LoVo (cell line): ENCODE data around the gene TFPT.

ENCODE experiments used
- DNase-seq: peaks from one replicate; pipeline ENCODE4 v3.0.0-alpha.2; 2016; ENCODE audit warnings: low spot score

Gene TFPT

DNA sequence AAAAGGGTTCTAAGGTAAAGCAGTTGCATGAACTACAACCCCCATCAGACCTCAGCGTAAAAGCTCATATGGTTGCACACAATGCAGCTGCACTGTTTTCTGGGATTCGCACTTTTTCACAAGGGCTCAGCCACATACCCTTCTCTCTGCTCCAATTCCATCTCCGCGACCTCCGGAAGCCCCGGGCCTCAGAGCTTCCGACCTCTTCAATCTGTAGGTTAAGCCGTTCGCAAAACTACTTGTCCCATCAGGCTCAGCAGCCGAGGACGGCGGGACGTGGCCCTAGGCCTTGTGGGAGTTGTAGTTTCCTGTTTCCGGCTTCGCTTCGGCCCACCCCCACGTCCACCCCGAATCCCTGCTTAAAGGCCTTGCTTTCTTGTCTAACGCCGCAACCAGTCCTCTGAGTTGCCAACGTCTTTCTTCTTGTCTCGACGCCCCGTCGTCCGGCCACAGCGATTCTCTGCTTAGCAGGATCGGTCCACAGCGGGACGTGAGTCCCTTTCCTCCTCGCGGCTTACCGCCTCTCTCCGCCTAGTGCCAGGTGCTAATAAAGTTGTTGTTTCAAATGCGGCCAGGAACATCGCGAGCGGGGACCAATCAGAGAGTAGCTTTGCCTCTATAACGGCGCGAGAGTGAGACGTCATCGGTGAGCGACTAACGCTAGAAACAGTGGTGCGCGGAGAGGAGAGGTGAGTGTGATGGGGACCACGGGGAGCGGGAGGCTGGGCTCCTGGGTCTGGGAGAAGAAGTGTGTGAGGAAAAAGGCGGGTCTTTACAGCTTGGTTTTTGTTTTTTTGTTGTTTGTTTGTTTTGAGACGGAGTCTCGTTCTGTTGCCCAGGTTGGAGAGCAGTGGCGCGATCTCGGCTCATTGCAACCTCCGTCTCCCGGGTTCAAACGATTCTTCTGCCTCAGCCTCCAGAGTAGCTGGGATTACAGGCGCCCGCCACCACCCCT lies at the start of gene TFPT, which contains the start of gene PRPF31:
Gene TFPT (minus strand): TSS at position 549 of the 955 bp plus-strand sequence. CDS start 388 bp downstream, at position 161.
Gene PRPF31 (plus strand): TSS at position 646 of the 955 bp plus-strand sequence. CDS start 2,525 bp downstream, outside the sequence.
- peak; percentile 97 for DNase-seq

GRCh38 chr19:54165222-54165621 lies 49.8 kb upstream of the TFPT start:
- no peak for DNase-seq

DNA sequence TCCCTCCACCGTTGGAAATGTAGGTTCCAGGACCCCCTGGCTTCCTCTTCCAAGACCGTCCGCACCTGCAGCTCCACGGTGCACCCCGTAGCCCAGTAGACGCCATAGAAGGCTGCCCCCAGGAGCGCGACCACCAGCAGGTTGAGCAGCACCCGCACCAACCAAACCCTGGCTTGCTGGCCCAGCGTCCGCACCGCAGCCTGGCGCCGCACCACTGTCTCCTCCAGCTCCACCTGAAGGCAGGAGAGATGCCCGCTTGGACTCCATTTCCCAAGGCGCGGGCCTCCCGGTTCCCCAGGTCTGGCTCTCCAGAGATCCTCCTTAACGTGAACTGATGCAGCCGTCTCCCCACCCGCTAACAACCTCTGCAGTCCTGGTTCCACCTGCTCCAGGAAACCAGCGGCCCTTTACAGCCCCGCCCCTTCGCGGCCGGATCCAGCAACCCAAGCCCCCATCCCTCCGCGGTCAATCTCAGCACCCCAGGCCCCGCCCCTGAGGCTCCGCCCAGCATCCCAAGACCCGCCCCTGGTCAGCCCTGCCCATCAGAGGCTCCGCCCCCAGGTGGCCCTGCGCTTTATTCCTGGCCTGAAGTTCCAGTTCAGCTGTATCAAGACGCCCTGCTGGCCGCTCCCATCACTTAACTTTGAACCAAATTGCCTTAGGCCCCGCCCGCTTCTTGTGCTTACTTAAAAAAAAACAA lies 49.1 kb upstream of the TFPT start:
- no peak for DNase-seq

- no peak for DNase-seq
Measured at GRCh38 chr19:54162884-54163283, 47.4 kb upstream of the TFPT start.

GRCh38 chr19:54162241-54162805 lies 46.9 kb upstream of the TFPT start:
- peak; percentile 70 for DNase-seq

DNA sequence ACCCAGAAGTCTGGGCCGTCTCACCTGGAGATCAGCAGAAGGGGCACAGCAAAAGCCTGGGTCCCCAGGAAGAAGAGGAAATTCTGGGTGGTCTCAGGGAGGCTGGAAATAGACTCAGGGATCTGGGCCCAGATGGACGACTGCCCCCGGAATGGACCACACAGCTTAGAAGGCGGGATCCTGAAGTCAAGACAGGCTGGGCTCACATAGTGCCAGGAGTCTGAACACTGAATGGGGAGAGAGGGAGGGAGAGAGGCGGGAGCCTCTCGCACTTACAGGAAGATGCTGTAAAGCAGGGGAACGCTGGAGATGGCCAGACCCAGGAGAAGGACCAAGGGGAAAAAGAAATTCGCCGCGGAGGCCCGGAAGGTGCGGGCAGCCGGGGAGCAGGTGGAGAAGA lies 45.4 kb upstream of the TFPT start:
- no peak for DNase-seq

DNA sequence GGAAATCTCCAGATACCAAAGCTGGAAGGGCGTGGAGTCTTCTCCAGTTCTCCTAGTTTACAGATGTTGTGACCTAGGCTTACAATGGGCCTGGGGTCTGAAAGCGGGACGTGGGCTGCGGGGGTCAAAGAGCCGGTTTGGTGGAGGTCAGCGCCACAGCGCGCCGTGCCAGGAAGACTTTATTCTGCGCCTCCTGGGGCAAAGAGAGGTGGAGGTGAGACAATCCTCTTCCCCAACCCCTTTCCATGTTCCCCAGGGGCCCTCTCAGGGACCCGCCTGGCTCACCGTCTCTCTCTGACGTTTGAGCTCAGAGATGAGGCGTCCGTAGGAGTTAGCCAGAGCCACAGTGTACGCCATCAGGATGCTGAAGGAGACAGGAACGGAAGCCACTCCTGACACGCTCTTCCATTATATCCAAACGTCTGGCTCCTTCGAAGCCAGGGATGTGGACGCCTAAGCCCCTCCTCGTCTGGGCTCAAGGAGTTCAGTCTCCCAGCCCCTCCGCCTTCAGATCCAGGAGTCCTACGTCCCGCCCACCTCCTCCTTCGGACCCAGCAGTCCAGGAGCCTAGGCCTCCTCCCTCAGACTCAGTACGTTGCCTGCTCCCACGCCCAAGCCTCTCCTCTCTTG lies 44.8 kb upstream of the TFPT start:
- DNase-seq: no peak

DNA sequence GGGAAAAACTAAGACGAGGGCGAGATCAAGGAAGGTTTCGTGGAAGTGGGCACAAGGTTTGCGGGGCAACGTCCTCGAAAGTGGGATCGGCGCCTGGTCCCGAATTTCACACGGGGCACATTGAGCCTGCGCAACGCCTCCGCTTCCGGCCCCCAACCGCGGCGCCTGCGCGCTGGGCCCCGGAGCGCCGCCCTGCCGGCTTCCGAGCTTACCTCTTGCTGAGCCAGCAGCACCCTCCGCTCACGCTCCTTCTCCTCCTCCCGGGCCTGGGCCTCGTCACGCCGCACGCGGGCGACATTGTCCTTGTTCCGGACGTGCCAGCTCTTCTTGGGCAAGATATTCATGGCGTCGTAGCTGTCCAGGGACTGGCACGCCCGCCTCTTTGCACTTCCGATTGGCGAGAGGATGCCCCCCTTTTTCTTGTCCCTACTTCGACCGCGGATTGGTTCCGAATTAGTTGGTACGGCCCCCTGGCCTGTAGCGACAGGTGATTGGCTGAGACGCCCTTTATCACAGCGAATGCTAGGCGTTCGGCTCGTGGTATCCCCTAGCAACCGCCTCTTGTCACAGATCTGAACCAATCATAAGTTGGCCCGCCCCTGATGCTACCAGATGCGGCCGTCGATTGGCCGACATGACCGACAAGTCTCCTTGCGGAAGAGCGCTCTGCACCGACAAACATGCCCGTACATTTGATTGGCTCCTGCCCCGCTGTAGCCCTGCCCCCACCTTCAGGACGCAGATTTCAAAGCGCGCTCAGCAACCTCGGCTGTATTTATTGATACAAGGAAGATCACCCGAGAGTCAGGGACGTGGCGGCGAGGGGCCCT lies 44.1 kb upstream of the TFPT start, which contains the start of gene LENG1:
Gene LENG1 (minus strand): TSS at position 370 of the 830 bp plus-strand sequence. CDS start 26 bp downstream, at position 344.
- peak; percentile 99 for DNase-seq

DNA sequence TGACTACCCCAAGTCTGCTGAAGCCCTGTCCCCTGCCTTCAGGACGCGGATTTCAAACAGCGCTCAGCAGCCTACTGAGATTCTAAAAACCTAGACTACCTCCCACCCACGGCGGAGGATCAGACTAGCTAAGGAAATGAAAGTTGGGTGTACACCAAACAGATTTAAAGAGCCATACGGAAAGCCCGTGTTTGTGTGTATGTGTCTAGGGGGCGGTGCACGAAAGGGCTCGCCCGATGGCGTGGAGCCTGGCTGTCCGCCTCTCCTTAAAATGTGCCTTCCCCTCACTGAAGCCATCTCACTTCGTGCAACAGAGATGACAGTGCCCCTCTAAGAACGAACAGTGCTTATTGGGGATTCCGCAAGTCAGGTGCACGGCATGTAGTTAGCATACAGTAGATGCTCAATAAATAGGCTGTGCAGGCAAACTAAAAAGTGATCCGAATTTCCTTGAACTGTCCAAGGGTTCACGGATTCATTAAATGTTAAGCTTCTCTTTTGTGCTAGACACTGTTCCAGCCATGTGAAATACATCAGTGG lies 43.4 kb upstream of the TFPT start:
- no peak for DNase-seq

- no peak for DNase-seq
Measured at GRCh38 chr19:54156953-54157352, 41.5 kb upstream of the TFPT start.

DNA sequence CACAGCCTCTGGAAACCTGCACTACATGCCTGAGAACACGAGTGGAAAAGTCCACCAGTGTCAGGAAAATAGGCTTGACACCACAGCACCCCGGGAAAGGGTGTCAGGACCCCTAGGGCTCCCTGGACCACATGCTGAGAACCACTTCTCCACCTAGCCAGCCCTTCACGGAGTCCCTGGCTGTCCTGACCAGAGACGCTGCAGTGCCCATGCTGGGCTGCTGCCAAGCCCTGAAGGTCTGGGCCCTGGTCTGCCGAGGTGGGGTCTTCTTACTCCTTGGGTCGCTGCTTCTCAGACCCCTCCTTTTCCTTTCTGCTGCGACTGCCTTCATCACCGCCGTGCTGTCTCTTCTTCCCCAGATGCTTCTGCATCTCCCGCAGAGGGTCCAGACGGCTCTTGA lies 41.0 kb upstream of the TFPT start:
- no peak for DNase-seq

- DNase-seq: no peak
Measured at GRCh38 chr19:54155694-54156093, 40.2 kb upstream of the TFPT start.

DNA sequence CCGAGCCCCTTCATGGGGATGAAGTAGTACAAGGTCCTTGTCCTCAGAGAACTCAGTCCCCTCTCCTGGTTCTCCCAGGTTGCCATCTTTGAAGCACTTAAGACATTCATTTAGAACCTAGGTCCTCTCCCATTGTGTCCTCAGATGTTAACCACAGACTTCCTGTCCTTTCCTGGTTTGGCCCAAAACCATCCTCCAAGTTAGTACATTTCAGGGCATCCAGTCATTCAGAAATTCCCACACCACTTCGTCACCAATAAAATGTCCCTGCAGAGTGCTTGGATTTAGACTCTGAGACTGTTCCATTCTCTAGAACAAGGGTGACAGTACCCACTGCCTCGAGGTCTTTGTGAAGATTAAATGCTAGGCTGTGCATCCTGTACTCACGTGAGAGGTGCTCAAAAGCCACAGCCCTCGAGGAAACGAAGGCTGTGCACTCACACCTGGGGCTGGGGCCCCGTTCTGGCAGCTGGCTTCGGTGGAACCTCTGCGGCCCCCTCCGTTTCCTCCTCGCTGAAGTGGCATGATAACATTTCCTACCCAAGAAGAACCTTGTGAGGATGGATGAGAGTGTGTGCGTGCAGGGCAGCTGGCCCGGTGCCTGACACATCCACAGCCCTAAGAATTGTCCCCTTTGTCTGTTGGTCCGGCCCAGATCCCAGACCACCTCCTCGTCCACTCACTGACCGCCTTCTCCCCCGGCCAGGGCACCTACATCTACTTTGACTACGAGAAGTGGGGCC lies 39.3 kb upstream of the TFPT start:
- no peak for DNase-seq

- no peak for DNase-seq
Measured at GRCh38 chr19:54153731-54154326, 38.4 kb upstream of the TFPT start.

DNA sequence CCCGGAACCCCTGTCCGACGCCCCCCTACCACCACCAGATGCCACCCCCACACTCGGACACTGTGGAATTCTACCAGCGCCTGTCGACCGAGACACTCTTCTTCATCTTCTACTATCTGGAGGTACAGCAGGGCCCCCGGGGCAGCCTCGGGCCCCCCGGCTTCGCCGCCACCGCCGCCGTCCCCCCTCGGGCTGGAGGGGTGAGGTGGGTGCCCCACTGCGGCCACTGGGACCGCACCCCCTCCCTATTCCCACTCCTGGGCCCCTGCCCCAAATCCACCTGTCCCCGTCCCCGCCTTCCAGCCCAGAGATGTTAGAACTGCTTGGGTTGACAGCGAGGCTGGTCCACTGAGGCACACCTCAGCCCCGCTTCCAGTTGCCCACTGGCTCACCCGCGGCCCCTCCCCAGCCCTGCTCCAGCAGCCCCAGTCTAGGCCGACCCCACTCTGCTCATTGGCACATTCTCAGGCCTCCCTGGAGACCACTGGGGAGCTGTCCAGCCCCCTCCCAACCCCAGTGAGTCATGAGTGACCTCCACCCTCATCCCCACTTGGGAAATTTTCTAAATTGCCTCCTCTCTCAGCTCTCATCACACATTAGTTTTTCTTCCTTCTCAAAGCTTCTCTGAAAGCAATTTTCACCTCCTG lies 37.5 kb upstream of the TFPT start:
- DNase-seq: no peak

GRCh38 chr19:54152267-54152666 lies 36.8 kb upstream of the TFPT start:
- no peak for DNase-seq

DNA sequence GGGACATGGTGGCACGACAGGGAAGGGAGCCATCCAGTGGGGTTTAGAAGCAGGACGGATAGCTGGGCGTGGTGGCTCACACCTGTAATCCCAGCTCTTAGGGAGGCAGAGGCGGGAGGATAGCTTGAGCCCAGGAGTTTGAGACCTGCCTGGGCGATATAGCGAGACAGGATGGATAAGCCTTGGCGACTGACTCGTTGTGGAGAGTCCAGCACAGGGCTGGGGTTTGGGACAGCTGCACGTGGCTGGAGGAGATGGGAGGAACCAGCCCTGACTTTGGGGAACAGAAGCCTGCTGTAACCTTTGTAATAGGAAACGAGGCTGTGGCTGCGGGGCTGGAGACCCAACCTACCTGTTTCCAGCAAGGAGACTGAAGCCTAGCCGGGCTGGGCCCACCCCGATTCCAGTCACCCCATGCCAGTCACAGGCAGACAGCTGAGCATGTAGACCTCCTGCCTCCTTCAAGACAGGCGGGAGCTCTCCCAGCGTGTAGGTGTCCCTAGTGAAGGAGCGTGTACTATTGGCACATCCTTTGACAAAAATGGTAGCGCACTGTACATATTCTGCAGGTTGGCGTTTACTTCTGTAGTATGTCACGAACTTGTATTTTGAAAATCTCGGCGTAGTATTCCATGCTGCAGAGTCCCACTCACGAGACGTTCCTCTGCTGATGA lies 36.0 kb upstream of the TFPT start:
- no peak for DNase-seq

DNA sequence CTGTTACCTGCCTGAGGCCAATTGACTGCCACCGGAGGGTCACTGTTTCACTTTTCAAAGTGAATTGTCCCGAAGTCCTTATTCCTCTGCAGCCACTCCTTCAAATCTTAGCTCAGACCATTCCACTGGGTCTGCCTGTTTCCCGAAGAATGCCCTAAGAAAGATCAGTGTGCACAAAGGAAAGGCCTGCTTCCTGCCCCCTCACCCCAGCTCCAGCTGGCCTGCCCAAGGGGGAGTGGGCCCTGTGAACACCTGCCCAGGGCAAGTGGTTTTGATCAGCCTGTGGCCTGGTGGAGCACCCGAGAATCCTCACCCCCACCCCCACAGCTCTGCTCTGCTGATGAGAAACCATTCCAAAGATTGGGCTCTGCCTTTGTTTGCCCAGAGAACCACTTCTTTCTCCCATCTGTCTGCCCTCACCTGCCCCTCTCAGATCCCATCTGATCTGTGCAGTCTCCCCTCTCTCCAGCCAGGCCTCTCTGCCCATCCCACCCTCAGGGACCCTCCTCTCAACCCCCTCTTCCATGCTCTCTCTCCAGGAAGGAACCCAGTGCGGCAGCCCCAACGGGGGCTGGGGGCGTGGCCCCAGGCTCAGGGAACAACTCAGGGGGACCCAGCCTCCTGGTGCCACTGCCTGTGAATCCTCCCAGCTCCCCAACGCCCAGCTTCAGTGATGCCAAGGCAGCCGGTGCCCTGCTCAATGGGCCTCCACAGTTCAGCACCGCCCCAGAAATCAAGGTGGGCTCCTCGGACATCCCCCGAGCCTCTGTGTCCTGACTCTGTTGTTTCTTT lies 33.8 kb upstream of the TFPT start:
- no peak for DNase-seq
